MG63 (cell line): ENCODE data around the gene MRPL47. TPM values are rescaled to one million over a fixed set of nuclear protein-coding genes. Genes with fewer than 3 reads are reported as not detected.

Source experiments
- DNase-seq: peaks from one replicate; pipeline ENCODE4 v3.0.0-alpha.2; 2020
- H3K27me3 ChIP-seq: fragments of 250-450 bp; sonication (Bioruptor Pico); 2 replicates; pipeline ENCODE4 v1.5.1; 2020; ENCODE audit warnings: mild to moderate bottlenecking, moderate library complexity
- H3K36me3 ChIP-seq: fragments of 250-450 bp; sonication (Bioruptor Pico); 2 replicates; pipeline ENCODE4 v1.5.1; 2020; ENCODE audit warnings: mild to moderate bottlenecking, moderate library complexity
- H3K4me3 ChIP-seq: fragments of 250-450 bp; sonication (Bioruptor Pico); 2 replicates; pipeline ENCODE4 v1.5.1; 2020; ENCODE audit warnings: mild to moderate bottlenecking, moderate library complexity
- H3K9me3 ChIP-seq: fragments of 250-450 bp; sonication (Bioruptor Pico); 2 replicates; pipeline ENCODE4 v1.5.1; 2020; ENCODE audit warnings: mild to moderate bottlenecking, moderate library complexity
- total RNA-seq: library from RNA; depleted of rRNA; stranded (reverse); fragments of >200 nt; shearing (Covaris generic); gene quantifications from 2 replicates; pipeline ENCODE4 v1.2.3, GENCODE V29; 2014; ENCODE audit warnings: low replicate concordance; rRNA removed

Gene MRPL47
- total RNA-seq, 1 experiment from 2014 or later: 101 TPM

- H3K4me3 ChIP-seq: no peak overlapping the region
- no peaks in the 10 kb centered on the region for H3K27me3 ChIP-seq
- no peaks in the 10 kb centered on the region for H3K36me3 ChIP-seq
- peaks cover 6% of the 10 kb centered on the region for H3K9me3 ChIP-seq
- DNase-seq: no peak
Measured at GRCh38 chr3:179542375-179542774, 62.1 kb downstream of the MRPL47 start.

- Histone ChIP-seq H3K9me3 (peaks cover 6% of the 10 kb centered on the region), H3K4me3 (no peak overlapping the region), H3K36me3 (no peaks in the 10 kb centered on the region), H3K27me3 (no peaks in the 10 kb centered on the region)
- DNase-seq: no peak
Measured at GRCh38 chr3:179541596-179541995, 62.8 kb downstream of the MRPL47 start.

GRCh38 chr3:179541094-179541493 is 63.3 kb downstream of the MRPL47 start:
- no peak for DNase-seq

More at GRCh38 chr3:179541094-179541493, 63.3 kb downstream of the MRPL47 start:
- Histone ChIP-seq H3K4me3 (no peak overlapping the region), H3K36me3 (no peaks in the 10 kb centered on the region), H3K27me3 (no peaks in the 10 kb centered on the region), H3K9me3 (peaks cover 6% of the 10 kb centered on the region)

Other genes starting within 250 kb of the MRPL47 start
- gene GNB4, start 153.2 kb downstream of the MRPL47 start, total RNA-seq: 50.9 and 62.7 TPM in 2 replicates
- 152 and 159 TPM in 2 replicates for gene ACTL6A, start 41.7 kb downstream of the MRPL47 start, total RNA-seq
- gene NDUFB5, start 156 bp upstream of the MRPL47 start, total RNA-seq: 192 and 260 TPM in 2 replicates
- gene USP13, start 48.4 kb upstream of the MRPL47 start, total RNA-seq: 9.8 and 21.0 TPM in 2 replicates